Trophoblast cell (in vitro differentiated cells and primary cell): ENCODE measurements around the gene STRN4.

Experiments
- DNase-seq, 2 donors: peaks; one replicate each; pipeline ENCODE4 v3.0.0-alpha.2; 2016
- H2AFZ ChIP-seq: 2 replicates; pipeline ENCODE4 v1.6.1; 2013; ENCODE audit warnings: low read length, moderate library complexity, mild to moderate bottlenecking; ENCODE audit not compliant: insufficient read depth, poor library complexity
- H2AK5ac ChIP-seq: 2 replicates; pipeline ENCODE4 v1.6.1; 2013; ENCODE audit warnings: mild to moderate bottlenecking, low read length
- H2BK120ac ChIP-seq: 2 replicates; pipeline ENCODE4 v1.6.1; 2013; ENCODE audit warnings: low read length, mild to moderate bottlenecking, moderate library complexity; ENCODE audit not compliant: insufficient read depth, poor library complexity
- H2BK12ac ChIP-seq: 2 replicates; pipeline ENCODE4 v1.6.1; 2013; ENCODE audit warnings: mild to moderate bottlenecking, low read length, moderate library complexity
- H2BK5ac ChIP-seq: 2 replicates; pipeline ENCODE4 v1.6.1; 2013; ENCODE audit warnings: low read length, low read depth, moderate library complexity, mild to moderate bottlenecking; ENCODE audit not compliant: poor library complexity
- H3K14ac ChIP-seq: 2 replicates; pipeline ENCODE4 v1.6.1; 2013; ENCODE audit warnings: mild to moderate bottlenecking, low read length
- H3K18ac ChIP-seq: 2 replicates; pipeline ENCODE4 v1.6.1; 2013; ENCODE audit warnings: mild to moderate bottlenecking, low read length
- H3K23ac ChIP-seq: 2 replicates; pipeline ENCODE4 v1.6.1; 2013; ENCODE audit warnings: low read length
- H3K27ac ChIP-seq: 2 replicates; pipeline ENCODE4 v1.5.1; 2013; ENCODE audit warnings: low read depth, mild to moderate bottlenecking, inconsistent platforms, low read length, moderate library complexity
- H3K27me3 ChIP-seq: 2 replicates; pipeline ENCODE4 v1.6.1; 2013; ENCODE audit warnings: inconsistent platforms, mild to moderate bottlenecking, low read length, moderate library complexity; ENCODE audit not compliant: insufficient read depth
- H3K36me3 ChIP-seq, 2 experiments: 1 replicate in 1 of 2; 2 replicates in 1 of 2; pipeline ENCODE4 v1.6.1; 2013; ENCODE audit warnings: low read length in 2 of 2, mild to moderate bottlenecking in 2 of 2, moderate library complexity in 1 of 2; ENCODE audit not compliant: insufficient read depth in 2 of 2, control insufficient read depth in 1 of 2
- H3K4ac ChIP-seq: 2 replicates; pipeline ENCODE4 v1.6.1; 2013; ENCODE audit warnings: low read depth, mild to moderate bottlenecking, low read length, moderate library complexity
- H3K4me1 ChIP-seq, 2 experiments: 1 replicate in 1 of 2; 2 replicates in 1 of 2; pipeline ENCODE4 v1.6.1; 2013; ENCODE audit warnings: low read length in 2 of 2, mild to moderate bottlenecking in 2 of 2, moderate library complexity in 1 of 2; ENCODE audit not compliant: insufficient read depth in 2 of 2, control insufficient read depth in 1 of 2
- H3K4me2 ChIP-seq: 2 replicates; pipeline ENCODE4 v1.6.1; 2013; ENCODE audit warnings: inconsistent platforms, mild to moderate bottlenecking, low read length, moderate library complexity
- H3K4me3 ChIP-seq: 2 replicates; pipeline ENCODE4 v1.5.1; 2013; ENCODE audit warnings: mild to moderate bottlenecking, low read depth, low read length, inconsistent platforms
- H3K79me1 ChIP-seq: one replicate; pipeline ENCODE4 v1.6.1; 2013; ENCODE audit warnings: low read length
- H3K79me2 ChIP-seq: 2 replicates; pipeline ENCODE4 v1.6.1; 2013; ENCODE audit warnings: low read length, mild to moderate bottlenecking; ENCODE audit not compliant: control insufficient read depth, insufficient read depth, poor library complexity
- H3K9ac ChIP-seq: 2 replicates; pipeline ENCODE4 v1.6.1; 2013; ENCODE audit warnings: mild to moderate bottlenecking, low read length
- H3K9me3 ChIP-seq: 2 replicates; pipeline ENCODE4 v1.6.1; 2013; ENCODE audit warnings: low read depth, mild to moderate bottlenecking, control low read depth, inconsistent platforms, low read length; ENCODE audit not compliant: insufficient read depth
- H4K12ac ChIP-seq: 2 replicates; pipeline ENCODE4 v1.6.1; 2013; ENCODE audit warnings: low read depth, mild to moderate bottlenecking, low read length, moderate library complexity
- H4K8ac ChIP-seq: 2 replicates; pipeline ENCODE4 v1.6.1; 2013; ENCODE audit warnings: low read depth, mild to moderate bottlenecking, low read length, moderate library complexity
- H4K91ac ChIP-seq: one replicate; pipeline ENCODE4 v1.6.1; 2013; ENCODE audit warnings: low read depth, mild to moderate bottlenecking, low read length, moderate library complexity
- WGBS: extraction: QIAGEN DNeasy Blood & Tissue Kit; methylation state at CpG from one replicate; pipeline ENCODE4 v1.1.7; 2013; ENCODE audit warnings: missing lambda C conversion rate; ENCODE audit not compliant: insufficient read length, insufficient coverage; ENCODE audit errors: extremely low coverage; 5-methylcytosine and 5-hydroxymethylcytosine counted together

Gene STRN4

GRCh38 chr19:46704379-46705076 lies 41.7 kb downstream of the STRN4 start:
- no peak overlapping the region for H2BK12ac ChIP-seq
- no peak overlapping the region for H2AK5ac ChIP-seq
- no peak overlapping the region for H3K27ac ChIP-seq
- H3K79me1 ChIP-seq = no peaks in the 10 kb centered on the region
- WGBS = no CpG with 5 or more reads among the region's 21 CpGs
- H4K8ac ChIP-seq = no peak overlapping the region
- no peak overlapping the region for H3K4ac ChIP-seq
- H3K36me3 ChIP-seq = peaks cover 63 to 77% of the 10 kb centered on the region in 2 experiments
- no peak overlapping the region for H3K4me3 ChIP-seq
- H3K27me3 ChIP-seq = no peaks in the 10 kb centered on the region
- H2AFZ ChIP-seq = no peak overlapping the region
- no peak overlapping the region for H3K14ac ChIP-seq
- H2BK5ac ChIP-seq = no peak overlapping the region
- H4K91ac ChIP-seq = no peak overlapping the region
- H3K23ac ChIP-seq = no peak overlapping the region
- H3K18ac ChIP-seq = no peak overlapping the region
- no peaks in the 10 kb centered on the region for H3K79me2 ChIP-seq
- no peak overlapping the region for H4K12ac ChIP-seq
- no peak overlapping the region for H3K4me2 ChIP-seq
- H3K4me1 ChIP-seq = no peaks in the 10 kb centered on the region
- H3K9me3 ChIP-seq = no peaks in the 10 kb centered on the region
- H2BK120ac ChIP-seq = no peak overlapping the region
- peak; percentile 59 to 84 for DNase-seq
- H3K9ac ChIP-seq = no peak overlapping the region

- Histone ChIP-seq H3K27me3 (no peaks in the 10 kb centered on the region), H3K27ac (no peak overlapping the region), H2BK120ac (no peak overlapping the region), H3K4me3 (no peak overlapping the region), H3K4me2 (no peak overlapping the region), H2BK12ac (no peak overlapping the region), H3K9ac (no peak overlapping the region), H3K18ac (no peak overlapping the region), H2BK5ac (no peak overlapping the region), H2AFZ (no peak overlapping the region), H4K8ac (no peak overlapping the region), H4K91ac (no peak overlapping the region), H3K36me3 (peaks cover 67 to 77% of the 10 kb centered on the region in 2 experiments), H3K79me1 (no peaks in the 10 kb centered on the region), H4K12ac (no peak overlapping the region), H3K14ac (no peak overlapping the region), H3K4ac (no peak overlapping the region), H3K23ac (no peak overlapping the region), H3K79me2 (no peaks in the 10 kb centered on the region), H3K9me3 (no peaks in the 10 kb centered on the region), H3K4me1 (peaks cover 0 to 2% of the 10 kb centered on the region in 2 experiments), H2AK5ac (no peak overlapping the region)
- no CpG with 5 or more reads among the region's 13 CpGs for WGBS
- no peak for DNase-seq
Measured at GRCh38 chr19:46700704-46701103, 45.5 kb downstream of the STRN4 start.

DNA sequence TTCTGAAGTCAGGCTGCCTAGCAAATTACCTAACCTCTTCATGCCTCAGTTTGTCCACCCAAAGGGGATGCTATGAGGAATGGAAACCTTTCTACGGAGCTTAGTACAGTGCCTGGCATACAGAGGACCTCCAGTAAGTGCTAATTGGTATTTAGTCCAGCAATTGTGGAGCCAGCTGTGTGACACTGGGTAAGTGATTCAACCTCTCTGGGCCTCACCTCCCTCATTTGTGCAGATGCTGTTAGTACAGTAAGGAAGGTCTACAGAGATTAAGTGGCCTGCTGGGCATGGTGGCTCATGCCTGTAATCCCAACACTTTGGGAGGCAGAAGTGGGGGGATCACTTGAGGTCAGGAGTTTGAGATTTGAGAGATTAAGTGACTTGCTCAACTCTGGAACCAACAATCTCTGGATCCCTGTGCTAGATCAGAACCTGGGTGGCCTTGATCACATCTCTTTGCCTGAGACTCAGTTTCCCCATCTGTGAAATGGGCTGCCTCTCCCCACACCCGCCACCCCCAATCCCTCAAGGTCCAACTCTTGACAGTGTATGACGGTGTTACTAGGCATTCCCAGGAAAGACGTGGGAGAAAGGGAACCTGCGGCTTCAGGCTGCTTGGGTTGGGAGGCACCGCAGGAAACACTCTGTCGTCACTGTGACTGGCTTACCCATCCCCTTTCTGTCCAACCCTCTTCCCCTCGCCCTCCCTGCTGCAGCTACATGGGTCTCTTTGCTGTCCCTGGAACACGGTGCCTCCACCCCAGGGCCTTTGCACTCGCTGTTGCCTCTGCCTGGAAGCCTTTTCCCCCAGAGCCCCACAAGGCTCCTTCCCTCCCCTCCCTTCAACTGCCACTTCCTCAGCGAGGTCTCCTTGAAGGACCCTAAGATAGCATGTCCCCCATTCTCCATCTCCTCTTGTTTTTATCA lies 47.6 kb downstream of the STRN4 start:
- H2BK12ac ChIP-seq = no peak overlapping the region
- H2AK5ac ChIP-seq = no peak overlapping the region
- no peak overlapping the region for H2BK120ac ChIP-seq
- H3K4ac ChIP-seq = no peak overlapping the region
- no peak overlapping the region for H3K14ac ChIP-seq
- H4K12ac ChIP-seq = no peak overlapping the region
- no peak for DNase-seq
- WGBS = no CpG with 5 or more reads among the region's 11 CpGs
- H4K91ac ChIP-seq = no peak overlapping the region
- H3K23ac ChIP-seq = no peak overlapping the region
- H4K8ac ChIP-seq = no peak overlapping the region
- no peak overlapping the region for H2AFZ ChIP-seq
- no peaks in the 10 kb centered on the region for H3K79me1 ChIP-seq
- H3K9ac ChIP-seq = no peak overlapping the region
- H3K27me3 ChIP-seq = no peaks in the 10 kb centered on the region
- no peaks in the 10 kb centered on the region for H3K9me3 ChIP-seq
- peaks cover 0 to 2% of the 10 kb centered on the region in 2 experiments for H3K4me1 ChIP-seq
- H3K18ac ChIP-seq = no peak overlapping the region
- no peak overlapping the region for H3K4me2 ChIP-seq
- H2BK5ac ChIP-seq = no peak overlapping the region
- no peaks in the 10 kb centered on the region for H3K79me2 ChIP-seq
- no peak overlapping the region for H3K27ac ChIP-seq
- peaks cover 77 to 81% of the 10 kb centered on the region in 2 experiments for H3K36me3 ChIP-seq
- no peak overlapping the region for H3K4me3 ChIP-seq

DNA sequence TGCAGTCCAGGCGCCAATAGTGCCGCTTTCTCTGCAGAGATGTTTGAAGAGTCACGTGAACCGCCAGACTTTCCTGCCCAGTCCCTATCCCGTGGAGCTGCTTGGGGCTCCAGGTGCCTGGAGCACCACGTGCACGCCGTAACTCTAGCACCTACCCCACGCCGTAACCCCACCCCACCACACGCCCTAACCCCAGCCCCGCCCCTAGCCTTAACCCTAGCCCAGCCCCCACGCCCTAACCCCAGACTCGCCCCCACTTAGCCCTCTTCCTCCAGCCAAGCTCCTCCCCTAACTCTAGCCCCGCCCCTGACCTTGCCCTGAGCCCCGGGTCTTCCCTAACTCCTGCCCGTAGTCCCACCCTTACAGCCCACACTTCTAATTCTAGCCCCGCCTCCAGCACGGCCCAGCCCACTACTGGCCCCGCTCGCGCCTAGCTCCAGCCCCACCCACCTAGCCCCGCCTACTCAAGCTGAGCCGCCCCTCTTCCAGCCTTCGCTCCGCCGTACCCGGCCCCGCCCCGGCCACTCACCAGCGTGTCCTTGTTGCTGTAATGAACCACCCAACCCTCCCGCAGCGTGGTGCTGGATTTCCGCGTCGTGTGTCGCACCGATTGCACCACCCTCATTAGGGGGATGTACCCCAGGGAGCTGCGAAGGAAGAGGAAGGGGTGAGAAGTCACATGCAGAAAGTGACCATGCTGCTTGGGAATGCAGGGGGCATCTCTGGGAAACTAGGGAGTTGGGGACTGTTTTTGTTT lies 48.9 kb downstream of the STRN4 start:
- H3K4ac ChIP-seq = no peak overlapping the region

More for the DNA sequence above, 48.9 kb downstream of the STRN4 start:
- Histone ChIP-seq H2AFZ (no peak overlapping the region), H3K36me3 (peaks cover 79 to 85% of the 10 kb centered on the region in 2 experiments), H3K27ac (no peak overlapping the region), H3K27me3 (no peaks in the 10 kb centered on the region), H3K79me1 (no peaks in the 10 kb centered on the region), H2BK120ac (no peak overlapping the region), H3K79me2 (no peaks in the 10 kb centered on the region), H3K4me3 (no peak overlapping the region), H4K8ac (no peak overlapping the region), H3K9ac (no peak overlapping the region), H3K23ac (no peak overlapping the region), H4K91ac (no peak overlapping the region), H2BK12ac (no peak overlapping the region), H3K9me3 (no peaks in the 10 kb centered on the region), H3K14ac (no peak overlapping the region), H3K4me2 (peak overlapping the region; percentile 52), H2AK5ac (no peak overlapping the region), H4K12ac (no peak overlapping the region), H3K18ac (no peak overlapping the region), H2BK5ac (no peak overlapping the region), H3K4me1 (peaks cover 0 to 2% of the 10 kb centered on the region in 2 experiments)
- peak; percentile 77 to 85 for DNase-seq
- WGBS = no CpG with 5 or more reads among the region's 39 CpGs
